GM23338 (cell line): Measurements from ENCODE around the gene MDN1. TPM values are rescaled to one million over a fixed set of nuclear protein-coding genes. Genes with fewer than 3 reads are reported as not detected.

Experiments used
- ATAC-seq: fragments of 200-7000 bp; cut with Tn5 transposase; 3 replicates; pipeline ENCODE4 v1.9.1; 2020
- DNase-seq: peaks from one replicate; pipeline ENCODE4 v3.0.0-alpha.2; 2015; ENCODE audit warnings: low spot score
- H2AFZ ChIP-seq: fragments of 200-600 bp; sonication (generic); 2 replicates; pipeline ENCODE4 v1.8.0; 2016; ENCODE audit warnings: antibody characterized with exemption, mild to moderate bottlenecking, moderate library complexity
- H3F3A ChIP-seq: fragments of 200-600 bp; sonication (generic); replicated peaks from 2 replicates; pipeline ENCODE4 v1.8.0; 2017; ENCODE audit warnings: antibody characterized with exemption, mixed run types, low read depth
- H3K27ac ChIP-seq: fragments of 200-600 bp; sonication (generic); 2 replicates; pipeline ENCODE4 v1.6.1; 2016; ENCODE audit warnings: low read depth
- H3K27me3 ChIP-seq: fragments of 200-600 bp; sonication (generic); 2 replicates; pipeline ENCODE4 v1.8.0; 2016; ENCODE audit warnings: mild to moderate bottlenecking, mixed run types, moderate library complexity; ENCODE audit not compliant: insufficient read depth
- H3K36me3 ChIP-seq: fragments of 200-600 bp; sonication (generic); 2 replicates; pipeline ENCODE4 v1.8.0; 2016; ENCODE audit warnings: mild to moderate bottlenecking; ENCODE audit not compliant: insufficient read depth
- H3K4me1 ChIP-seq: fragments of 200-600 bp; sonication (generic); 2 replicates; pipeline ENCODE4 v1.8.0; 2016; ENCODE audit warnings: mild to moderate bottlenecking, moderate library complexity; ENCODE audit not compliant: insufficient read depth
- H3K4me2 ChIP-seq: fragments of 200-600 bp; sonication (generic); 2 replicates; pipeline ENCODE4 v1.7.1; 2017; ENCODE audit warnings: mixed run types
- H3K4me3 ChIP-seq: fragments of 200-600 bp; sonication (generic); 2 replicates; pipeline ENCODE4 v1.6.1; 2016; ENCODE audit warnings: mixed run types
- H3K79me2 ChIP-seq: fragments of 200-600 bp; sonication (generic); replicated peaks from 2 replicates; pipeline ENCODE4 v1.8.0; 2017; ENCODE audit warnings: mild to moderate bottlenecking; ENCODE audit not compliant: insufficient read depth
- H3K9me2 ChIP-seq: fragments of 200-600 bp; sonication (generic); 2 replicates; pipeline ENCODE4 v1.8.0; 2017; ENCODE audit not compliant: insufficient read depth
- H4K20me1 ChIP-seq: fragments of 200-600 bp; sonication (generic); replicated peaks from 2 replicates; pipeline ENCODE4 v1.8.0; 2017; ENCODE audit warnings: mild to moderate bottlenecking; ENCODE audit not compliant: insufficient read depth
- H3K27ac Mint-ChIP-seq: 2 replicates; pipeline ENCODE4 v1.8.0; 2020; ENCODE audit warnings: inconsistent platforms, mild to moderate bottlenecking, moderate library complexity, mixed read lengths
- H3K27me3 Mint-ChIP-seq: 3 replicates; pipeline ENCODE4 v1.8.0; 2022; ENCODE audit warnings: low read depth, mild to moderate bottlenecking, moderate library complexity, mixed read lengths, inconsistent platforms; ENCODE audit not compliant: insufficient read depth, poor library complexity
- H3K36me3 Mint-ChIP-seq: 3 replicates; pipeline ENCODE4 v1.8.0; 2021; ENCODE audit warnings: low read depth, mild to moderate bottlenecking, inconsistent platforms, moderate library complexity, mixed read lengths
- H3K4me1 Mint-ChIP-seq: 3 replicates; pipeline ENCODE4 v1.8.0; 2020; ENCODE audit warnings: mild to moderate bottlenecking, inconsistent platforms, mixed read lengths
- H3K4me3 Mint-ChIP-seq: 3 replicates; pipeline ENCODE4 v1.8.0; 2021; ENCODE audit warnings: moderate library complexity, mild to moderate bottlenecking, inconsistent platforms, mixed read lengths
- H3K9me3 Mint-ChIP-seq: 3 replicates; pipeline ENCODE4 v1.8.0; 2020; ENCODE audit warnings: moderate library complexity, mild to moderate bottlenecking, inconsistent platforms, mixed read lengths
- CREB1 ChIP-seq: fragments of 250-450 bp; sonication (Bioruptor Pico); IDR thresholded peaks from 2 replicates; pipeline ENCODE4 v1.5.0; 2020; ENCODE audit warnings: low read depth, mild to moderate bottlenecking, moderate library complexity
- ETS1 ChIP-seq: IDR thresholded peaks from 2 replicates; pipeline ENCODE4 v1.6.1; 2016; ENCODE audit warnings: antibody characterized with exemption
- EZH2phosphoT487 ChIP-seq: fragments of 200-600 bp; sonication (generic); IDR thresholded peaks from one replicate; pipeline ENCODE4 v1.8.1; 2018; ENCODE audit warnings: antibody characterized with exemption; ENCODE audit not compliant: unreplicated experiment
- JUNB ChIP-seq: IDR thresholded peaks from one replicate; pipeline ENCODE4 v1.6.1; 2016; ENCODE audit warnings: antibody characterized with exemption; ENCODE audit not compliant: unreplicated experiment
- NANOG ChIP-seq: IDR thresholded peaks from 2 replicates; pipeline ENCODE4 v1.6.1; 2016; ENCODE audit warnings: antibody characterized with exemption, borderline replicate concordance
- STAT1 ChIP-seq: IDR thresholded peaks from one replicate; pipeline ENCODE4 v1.6.1; 2016; ENCODE audit warnings: antibody characterized with exemption; ENCODE audit not compliant: unreplicated experiment
- ZNF462 ChIP-seq: fragments of 250-450 bp; sonication (Bioruptor Pico); IDR thresholded peaks from 2 replicates; pipeline ENCODE4 v1.5.0; 2020; ENCODE audit warnings: mild to moderate bottlenecking, moderate library complexity
- polyA plus RNA-seq: library from polyadenylated mRNA; unstranded; fragments of >200 nt; fragmentation: Nextera tagmentation; extraction: Ambion mirVana; gene quantifications from 2 replicates; pipeline ENCODE4 v1.2.1, GENCODE V29; 2016
- total RNA-seq: library from RNA; depleted of rRNA; stranded (reverse); fragments of >200 nt; shearing (Covaris generic); gene quantifications from 2 replicates; pipeline ENCODE4 v1.2.3, GENCODE V29; 2014

The MDN1 gene
- total and polyA plus RNA-seq, 2 experiments from 2014 or later: 165 to 217 TPM

- TF ChIP-seq ETS1 (no peak), JUNB (no peak), CREB1 (CRISPR knock-in tag) (no peak), ZNF462 (CRISPR knock-in tag) (no peak), NANOG (no peak)
These were observed 217.4 kb downstream of the MDN1 start (continued) for GRCh38 chr6:89602166-89602565.

GRCh38 chr6:89599727-89600126 lies 219.9 kb downstream of the MDN1 start:
- peaks cover 6% of the 10 kb centered on the region for H3K27me3 Mint-ChIP-seq
- H3K4me3 ChIP-seq: no peak overlapping the region
- H3K4me2 ChIP-seq: no peak overlapping the region
- peaks cover 4% of the 10 kb centered on the region for H3K4me1 Mint-ChIP-seq
- H3F3A ChIP-seq: no peaks in the 10 kb centered on the region
- no peak overlapping the region for H3K27ac Mint-ChIP-seq
- H3K27ac ChIP-seq: no peak overlapping the region
- TF ChIP-seq ETS1 (no peak), NANOG (no peak), EZH2phosphoT487 (no peak), STAT1 (no peak)
- no peaks in the 10 kb centered on the region for H3K9me3 Mint-ChIP-seq
- H3K36me3 ChIP-seq: no peaks in the 10 kb centered on the region
- no peak for ATAC-seq
- no peak overlapping the region for H2AFZ ChIP-seq
- H3K27me3 ChIP-seq: no peaks in the 10 kb centered on the region
- no peak overlapping the region for H3K4me3 Mint-ChIP-seq
- H3K9me2 ChIP-seq: peaks cover 3% of the 10 kb centered on the region; the same call in 1 of the 2 replicates
- DNase-seq: no peak
- no peaks in the 10 kb centered on the region for H3K4me1 ChIP-seq
- no peaks in the 10 kb centered on the region for H3K36me3 Mint-ChIP-seq
- H3K79me2 ChIP-seq: no peaks in the 10 kb centered on the region
- H4K20me1 ChIP-seq: no peaks in the 10 kb centered on the region
